Activated CD8-positive, alpha-beta T cell treated with anti-CD3 and anti-CD28 coated beads, Interleukin-2, amount 10 ng/mL, durations not matched to agents 7 days and 5 days (primary cell): ENCODE results near the gene CMTM4. TPM values are rescaled to one million over a fixed set of nuclear protein-coding genes. Genes with fewer than 3 reads are reported as not detected.

Experiments
- ATAC-seq: fragments of 150-1000 bp; cut with Tn5 transposase; one replicate; pipeline ENCODE4 v1.10.0; 2021; ENCODE audit warnings: moderate library complexity
- CTCF ChIA-PET: fragments of 350-600 bp; sonication (Branson Sonifier 250); formaldehyde crosslinking; loops from one replicate; lab custom pipeline; 2021; ENCODE audit warnings: antibody characterized with exemption; lab: Charles Lee
- POLR2A ChIA-PET: fragments of 350-600 bp; sonication (Branson Sonifier 250); formaldehyde crosslinking; loops from one replicate; lab custom pipeline; 2021; ENCODE audit warnings: antibody characterized with exemption; lab: Charles Lee
- DNase-seq: peaks from one replicate; pipeline ENCODE4 v3.0.0-alpha.2; 2020
- H3K27ac Mint-ChIP-seq: one replicate; pipeline ENCODE4 v1.8.0; 2021; ENCODE audit warnings: mild to moderate bottlenecking, mixed read lengths
- H3K27me3 Mint-ChIP-seq: one replicate; pipeline ENCODE4 v1.8.0; 2021; ENCODE audit warnings: low read depth, mixed read lengths
- H3K36me3 Mint-ChIP-seq: one replicate; pipeline ENCODE4 v1.8.0; 2021; ENCODE audit warnings: low read depth, mixed read lengths
- H3K4me1 Mint-ChIP-seq: one replicate; pipeline ENCODE4 v1.8.0; 2021; ENCODE audit warnings: low read depth, mixed read lengths
- H3K4me3 Mint-ChIP-seq: one replicate; pipeline ENCODE4 v1.8.0; 2021; ENCODE audit warnings: mild to moderate bottlenecking, mixed read lengths
- H3K9me3 Mint-ChIP-seq: one replicate; pipeline ENCODE4 v1.8.0; 2022; ENCODE audit warnings: mixed read lengths; ENCODE audit not compliant: insufficient read depth
- total RNA-seq, 2 experiments: library from RNA; stranded (reverse); gene quantifications; one replicate each; pipeline ENCODE4 v1.2.3, GENCODE V29; 2021

The CMTM4 gene
- total RNA-seq, 2 experiments from 2014 or later = 1.2 TPM

DNA sequence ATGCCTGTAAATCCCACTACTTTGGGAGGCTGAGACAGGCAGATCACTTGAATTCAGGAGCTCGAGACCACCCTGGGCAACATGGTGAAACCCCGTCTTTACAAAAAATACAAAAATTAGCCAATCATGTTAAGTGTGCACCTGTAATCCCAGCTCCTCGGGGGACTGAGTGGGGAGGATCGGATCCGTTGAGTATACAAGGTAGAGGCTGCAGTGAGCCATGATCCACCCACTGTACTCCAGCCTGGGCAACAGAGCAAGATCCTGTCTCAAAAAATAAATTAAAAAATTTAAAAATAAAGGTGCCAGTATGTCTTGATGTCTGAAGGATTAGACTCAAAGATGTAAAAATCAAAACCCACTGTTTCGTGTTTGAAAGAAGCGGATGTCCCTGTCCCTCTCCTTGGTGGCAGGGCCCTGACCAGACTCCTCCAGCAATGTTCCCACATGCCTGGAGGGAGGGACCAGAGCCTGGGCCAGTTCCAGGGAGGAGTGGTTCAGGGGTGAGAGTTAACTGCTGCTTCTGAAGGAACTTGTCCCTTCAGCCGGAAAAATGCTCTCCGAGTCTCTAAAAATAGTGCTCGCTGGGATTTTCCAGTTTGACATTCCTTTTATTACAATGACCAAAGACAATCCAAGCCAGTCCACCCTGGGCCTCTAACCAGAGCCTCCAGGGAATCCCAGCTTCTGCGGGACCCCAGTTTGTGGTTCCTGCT is 9.4 kb upstream of the CMTM4 start:
- no peaks in the 10 kb centered on the region for H3K9me3 Mint-ChIP-seq
- ChIA-PET POLR2A (no interaction called here), CTCF (no interaction called here)
- H3K4me1 Mint-ChIP-seq = peaks cover 2% of the 10 kb centered on the region
- H3K36me3 Mint-ChIP-seq = no peaks in the 10 kb centered on the region
- H3K27ac Mint-ChIP-seq = no peak overlapping the region
- no peak for ATAC-seq
- no peak for DNase-seq
- no peak overlapping the region for H3K4me3 Mint-ChIP-seq
- peaks cover 26% of the 10 kb centered on the region for H3K27me3 Mint-ChIP-seq

DNA sequence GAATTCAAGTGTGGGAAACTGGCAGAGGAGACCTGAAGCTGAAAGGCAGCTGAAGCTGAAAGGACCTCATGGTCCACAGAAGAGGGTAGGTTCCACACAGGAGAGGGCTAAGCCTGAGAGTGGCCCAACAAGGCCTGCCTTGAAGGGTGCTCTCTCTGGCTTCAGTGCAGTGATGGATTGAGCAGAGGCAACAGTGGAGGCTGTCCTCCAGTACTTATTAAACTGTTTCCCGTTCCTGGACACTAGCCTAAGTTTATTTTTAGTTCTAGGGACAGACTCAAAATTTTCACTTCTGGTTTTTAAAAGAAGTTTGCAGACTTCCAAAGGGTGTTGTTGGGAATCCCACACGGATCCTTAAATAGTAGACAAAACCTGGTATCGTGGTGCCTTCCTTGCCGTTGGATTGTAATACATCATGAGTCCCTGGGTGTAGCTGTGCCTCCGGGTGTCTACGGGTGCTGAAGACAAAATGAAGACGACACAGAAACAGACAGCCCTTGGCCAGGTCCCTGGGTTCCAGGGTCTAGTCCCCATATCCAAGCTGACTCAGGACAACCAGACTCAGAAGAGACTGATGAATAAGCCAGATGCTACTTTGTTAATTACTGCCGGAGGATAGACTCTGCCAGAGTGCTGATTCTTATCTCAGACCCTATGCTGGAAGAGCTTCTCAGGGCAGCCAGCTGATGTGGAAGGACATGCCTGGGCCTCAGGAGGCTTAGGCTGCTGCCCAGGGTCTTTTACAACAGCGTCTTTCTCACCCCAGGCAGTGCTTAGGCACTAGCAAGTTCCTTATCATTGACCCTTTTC is 7.1 kb upstream of the CMTM4 start:
- peaks cover 4% of the 10 kb centered on the region for H3K4me1 Mint-ChIP-seq
- H3K27ac Mint-ChIP-seq = no peak overlapping the region
- peaks cover 30% of the 10 kb centered on the region for H3K27me3 Mint-ChIP-seq
- ChIA-PET CTCF (no interaction called here), POLR2A (no interaction called here)
- DNase-seq = no peak
- ATAC-seq = no peak
- H3K36me3 Mint-ChIP-seq = no peaks in the 10 kb centered on the region
- H3K4me3 Mint-ChIP-seq = no peak overlapping the region
- no peaks in the 10 kb centered on the region for H3K9me3 Mint-ChIP-seq

DNA sequence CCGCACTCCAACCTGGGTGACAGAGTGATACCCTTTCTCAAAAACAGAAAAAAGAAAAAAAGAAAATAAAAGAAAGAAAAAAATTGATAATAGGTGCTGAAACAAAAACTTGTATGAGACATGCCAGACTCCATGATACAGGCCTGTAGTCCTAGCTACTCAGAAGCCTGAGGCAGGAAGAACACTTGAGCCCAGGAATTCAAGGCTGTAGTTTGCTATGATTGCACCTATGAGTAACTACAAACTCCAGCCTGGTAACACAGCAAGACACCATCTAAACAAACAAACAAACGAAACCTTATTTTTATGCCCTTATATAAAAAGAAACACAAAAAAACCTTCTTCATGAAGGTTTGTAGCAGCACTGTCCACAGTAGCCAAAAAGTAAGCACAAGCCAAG is 5.0 kb upstream of the CMTM4 start:
- no peaks in the 10 kb centered on the region for H3K9me3 Mint-ChIP-seq
- H3K4me1 Mint-ChIP-seq = peaks cover 10% of the 10 kb centered on the region
- ChIA-PET POLR2A (no interaction called here), CTCF (interaction anchor here (1.7 kb wide), 1 partner anchor 51 kb away, joined by 7 read pairs; no protein-coding TSS in a partner anchor)
- ATAC-seq (no peak), DNase-seq (no peak)
- H3K36me3 Mint-ChIP-seq = no peaks in the 10 kb centered on the region
- peaks cover 32% of the 10 kb centered on the region for H3K27me3 Mint-ChIP-seq
- H3K27ac Mint-ChIP-seq = no peak overlapping the region
- no peak overlapping the region for H3K4me3 Mint-ChIP-seq

DNA sequence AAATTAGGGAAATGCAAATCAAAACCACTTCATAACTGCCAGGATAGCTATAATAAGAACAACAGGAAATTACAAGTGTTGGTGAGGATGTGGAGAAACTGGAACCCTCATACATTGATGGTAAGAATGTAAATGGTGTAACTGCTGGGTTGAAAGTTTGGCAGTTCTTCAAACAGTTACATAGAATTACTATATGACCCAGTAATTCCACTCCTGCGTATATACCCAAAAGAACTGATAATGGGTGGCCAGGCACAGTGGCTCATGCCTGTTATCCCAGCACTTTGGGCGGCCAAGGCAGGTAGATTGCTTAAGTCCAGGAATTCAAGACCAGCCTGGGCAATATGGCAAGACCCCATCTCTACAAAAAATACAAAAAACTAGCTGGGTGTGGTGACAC is 4.5 kb upstream of the CMTM4 start:
- Mint-ChIP-seq H3K36me3 (no peaks in the 10 kb centered on the region), H3K27ac (no peak overlapping the region), H3K27me3 (peaks cover 32% of the 10 kb centered on the region), H3K4me3 (no peak overlapping the region), H3K4me1 (peaks cover 10% of the 10 kb centered on the region), H3K9me3 (no peaks in the 10 kb centered on the region)
- ChIA-PET CTCF (interaction anchor here (1.7 kb wide), 1 partner anchor 50 kb away, joined by 7 read pairs; no protein-coding TSS in a partner anchor), POLR2A (no interaction called here)
- DNase-seq = no peak
- no peak for ATAC-seq

DNA sequence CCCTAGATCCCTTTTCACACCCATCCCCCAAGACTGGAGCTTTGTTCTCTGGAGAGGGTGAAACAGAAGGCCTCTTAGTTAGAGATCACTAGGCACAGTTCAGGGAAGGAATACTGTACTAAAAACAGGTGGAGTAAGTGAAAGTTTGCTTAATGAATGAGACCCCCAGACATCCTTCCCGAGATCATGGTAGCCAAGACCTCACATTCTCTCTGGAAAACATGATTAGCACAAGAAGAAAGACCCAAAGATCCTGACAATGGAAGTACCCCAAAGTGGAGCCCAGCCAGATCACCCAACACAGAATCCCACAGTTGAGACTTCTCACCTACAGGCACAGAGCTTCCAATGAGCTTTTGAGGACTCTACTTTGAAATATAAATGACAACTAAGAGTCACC is 3.4 kb upstream of the CMTM4 start:
- ChIA-PET CTCF (interaction anchor here (0.9 to 1.7 kb wide), 3 partner anchors 49 to 91 kb away, joined by 3 to 7 read pairs (median 3); no protein-coding TSS in a partner anchor), POLR2A (no interaction called here)
- H3K27me3 Mint-ChIP-seq = peaks cover 41% of the 10 kb centered on the region
- no peaks in the 10 kb centered on the region for H3K9me3 Mint-ChIP-seq
- no peak for ATAC-seq
- no peak overlapping the region for H3K4me3 Mint-ChIP-seq
- H3K27ac Mint-ChIP-seq = no peak overlapping the region
- peaks cover 20% of the 10 kb centered on the region for H3K4me1 Mint-ChIP-seq
- H3K36me3 Mint-ChIP-seq = no peaks in the 10 kb centered on the region
- DNase-seq = no peak

DNA sequence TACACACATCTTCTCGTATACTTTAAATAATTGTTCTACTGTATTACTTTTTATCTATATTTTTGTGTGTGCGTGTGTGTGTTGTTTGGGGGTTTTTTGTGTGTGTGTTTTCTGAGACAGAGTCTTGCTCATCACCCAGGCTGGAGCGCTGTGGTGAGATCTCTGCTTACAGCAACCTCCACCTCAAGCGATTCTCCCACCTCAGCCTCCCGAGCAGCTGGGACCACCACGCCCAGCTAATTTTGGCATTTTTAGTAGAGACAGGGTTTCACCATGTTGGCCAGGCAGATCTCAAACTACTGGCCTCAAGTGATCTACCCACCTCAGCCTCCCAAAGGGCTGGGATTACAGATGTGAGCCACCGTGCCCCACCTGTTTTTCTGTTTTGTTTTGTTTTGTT is 1.5 kb upstream of the CMTM4 start:
- ChIA-PET CTCF (interaction anchor here (1.2 to 4.2 kb wide), 3 partner anchors 13 to 47 kb away, joined by 3 to 12 read pairs (median 5); no protein-coding TSS in a partner anchor), POLR2A (no interaction called here)
- ATAC-seq = no peak
- Mint-ChIP-seq H3K27ac (no peak overlapping the region), H3K4me1 (peaks cover 23% of the 10 kb centered on the region), H3K4me3 (no peak overlapping the region), H3K27me3 (peaks cover 43% of the 10 kb centered on the region), H3K9me3 (no peaks in the 10 kb centered on the region), H3K36me3 (no peaks in the 10 kb centered on the region)
- no peak for DNase-seq

DNA sequence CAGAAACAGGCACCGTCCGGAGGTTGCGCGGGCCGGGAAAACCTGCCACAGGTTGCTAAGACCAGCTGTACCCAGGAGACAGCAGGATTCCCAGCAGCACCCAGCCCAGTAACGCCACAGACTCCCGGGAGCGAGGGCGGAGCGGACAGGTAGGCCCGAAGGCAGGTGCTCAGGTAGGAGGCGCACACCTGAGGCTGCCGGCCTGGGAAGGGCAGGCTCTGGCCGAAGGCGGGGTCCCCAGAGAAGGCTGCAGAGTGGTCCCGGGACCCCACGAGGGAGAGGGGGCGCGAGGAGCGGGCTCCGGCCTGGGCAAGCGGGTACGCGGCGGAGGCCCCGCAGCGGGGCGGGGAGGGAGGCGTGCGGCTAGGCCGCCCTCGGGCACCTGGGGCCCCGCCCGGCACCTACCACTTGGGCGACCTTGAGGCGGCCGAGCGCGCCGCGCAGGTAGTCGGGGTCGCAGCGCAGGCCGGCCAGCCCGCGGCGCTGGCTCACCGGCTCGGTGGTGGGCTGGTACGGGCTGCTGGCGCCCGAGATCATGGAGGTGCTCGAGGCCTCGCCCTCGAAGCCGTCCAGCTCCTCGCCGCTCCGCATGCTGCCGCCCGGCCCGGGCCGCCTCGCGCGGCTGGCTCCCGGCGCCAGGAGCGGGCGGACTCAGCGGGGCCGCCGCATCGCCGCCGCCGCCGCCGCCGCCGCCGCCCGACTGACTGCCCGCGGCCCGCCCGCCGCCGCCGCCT is 441 bp downstream of the CMTM4 start:
- peak overlapping the region; percentile 67 for H3K4me3 Mint-ChIP-seq
- H3K27ac Mint-ChIP-seq = no peak overlapping the region
- ChIA-PET POLR2A (interaction anchor here (0.5 to 1.0 kb wide), 2 partner anchors 134 to 143 kb away, joined by 3 to 4 read pairs; no protein-coding TSS in a partner anchor), CTCF (interaction anchor here (1.0 to 4.2 kb wide), 6 partner anchors 32 to 289 kb away, joined by 3 to 12 read pairs (median 4); partner anchors contain the start of gene NAE1)
- H3K27me3 Mint-ChIP-seq = peaks cover 38% of the 10 kb centered on the region
- ATAC-seq (peak; percentile 57), DNase-seq (peak; percentile 32)
- no peaks in the 10 kb centered on the region for H3K36me3 Mint-ChIP-seq
- H3K9me3 Mint-ChIP-seq = no peaks in the 10 kb centered on the region
- H3K4me1 Mint-ChIP-seq = peaks cover 23% of the 10 kb centered on the region

DNA sequence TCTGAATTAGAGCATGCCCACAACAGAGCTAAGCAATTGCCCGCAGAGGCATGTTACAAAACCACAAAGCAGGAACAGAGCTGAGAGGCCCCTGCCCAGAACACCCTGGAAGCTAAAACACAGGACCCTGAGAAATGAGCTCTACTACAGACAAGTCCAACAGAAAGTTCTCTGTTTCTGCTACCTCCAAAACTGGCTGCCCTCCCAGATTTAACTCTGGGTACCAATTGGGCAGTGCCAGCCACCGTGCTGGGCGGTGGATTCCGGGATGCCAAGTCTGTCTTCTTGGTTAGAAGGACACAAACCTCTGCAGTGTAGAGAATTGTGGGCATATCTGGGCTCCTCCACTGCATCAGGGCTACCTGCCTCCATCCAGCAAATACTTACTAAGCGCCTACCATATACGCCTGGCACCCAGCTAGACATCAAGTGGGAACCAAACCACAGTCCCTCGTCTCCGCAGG is 1.0 kb downstream of the CMTM4 start:
- POLR2A ChIA-PET = interaction anchor here (0.5 to 1.0 kb wide), 2 partner anchors 134 to 143 kb away, joined by 3 to 4 read pairs; no protein-coding TSS in a partner anchor
- ATAC-seq (no peak), DNase-seq (no peak)
- no peaks in the 10 kb centered on the region for H3K36me3 Mint-ChIP-seq
- CTCF ChIA-PET = interaction anchor here (1.0 to 4.2 kb wide), 4 partner anchors 32 to 288 kb away, joined by 3 to 12 read pairs (median 6); no protein-coding TSS in a partner anchor
- H3K4me1 Mint-ChIP-seq = peaks cover 19% of the 10 kb centered on the region
- no peak overlapping the region for H3K27ac Mint-ChIP-seq
- peaks cover 35% of the 10 kb centered on the region for H3K27me3 Mint-ChIP-seq
- H3K4me3 Mint-ChIP-seq = peak overlapping the region; percentile 67
- no peaks in the 10 kb centered on the region for H3K9me3 Mint-ChIP-seq

DNA sequence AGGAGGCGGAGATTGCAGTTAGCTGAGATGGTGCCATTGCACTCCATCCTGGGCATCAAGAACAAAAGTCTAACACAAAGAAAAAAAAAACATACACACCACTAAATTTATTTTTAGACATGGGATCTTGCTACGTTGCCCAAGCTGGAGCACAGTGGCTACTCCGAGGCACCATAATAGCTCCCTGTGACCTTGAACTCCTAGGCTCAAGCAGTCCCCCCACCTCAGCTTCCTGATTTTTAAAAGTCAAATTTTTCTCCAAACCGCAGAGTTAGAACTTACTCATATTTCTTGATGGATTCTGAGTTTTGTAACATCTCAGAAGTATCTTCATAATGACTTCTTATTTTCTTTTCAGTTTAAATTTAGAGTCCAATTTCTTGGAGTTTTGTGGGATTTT is 3.4 kb downstream of the CMTM4 start:
- no peak for DNase-seq
- ChIA-PET POLR2A (no interaction called here), CTCF (interaction anchor here (0.6 to 1.0 kb wide), 2 partner anchors 35 to 111 kb away, joined by 3 read pairs; no protein-coding TSS in a partner anchor)
- no peaks in the 10 kb centered on the region for H3K36me3 Mint-ChIP-seq
- H3K27ac Mint-ChIP-seq = no peak overlapping the region
- no peak for ATAC-seq
- no peaks in the 10 kb centered on the region for H3K9me3 Mint-ChIP-seq
- no peak overlapping the region for H3K4me3 Mint-ChIP-seq
- peaks cover 30% of the 10 kb centered on the region for H3K27me3 Mint-ChIP-seq
- H3K4me1 Mint-ChIP-seq = peaks cover 19% of the 10 kb centered on the region

DNA sequence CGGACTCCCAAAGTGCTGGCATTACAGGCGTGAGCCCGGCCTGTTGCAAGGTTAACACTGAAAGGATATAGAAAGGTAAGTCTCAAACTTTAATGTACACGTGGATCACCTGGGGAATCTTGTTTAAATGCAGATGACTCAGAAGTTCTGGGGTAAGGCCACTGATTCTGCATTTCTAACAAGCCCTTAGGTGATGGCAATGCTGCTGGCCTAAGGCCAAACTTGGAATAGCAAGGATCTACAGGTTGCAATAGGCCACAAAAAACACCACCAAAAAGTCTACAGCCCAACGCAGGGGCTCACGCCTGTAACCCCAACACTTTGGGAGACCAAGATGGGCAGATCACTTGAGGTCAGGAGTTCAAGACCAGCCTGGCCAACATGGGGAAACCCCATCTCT is 4.2 kb downstream of the CMTM4 start:
- ATAC-seq (no peak), DNase-seq (no peak)
- H3K27me3 Mint-ChIP-seq = peaks cover 26% of the 10 kb centered on the region
- ChIA-PET CTCF (interaction anchor here (1.0 kb wide), 1 partner anchor 36 kb away, joined by 3 read pairs; no protein-coding TSS in a partner anchor), POLR2A (no interaction called here)
- peaks cover 18% of the 10 kb centered on the region for H3K4me1 Mint-ChIP-seq
- H3K36me3 Mint-ChIP-seq = no peaks in the 10 kb centered on the region
- no peaks in the 10 kb centered on the region for H3K9me3 Mint-ChIP-seq
- no peak overlapping the region for H3K4me3 Mint-ChIP-seq
- H3K27ac Mint-ChIP-seq = no peak overlapping the region

DNA sequence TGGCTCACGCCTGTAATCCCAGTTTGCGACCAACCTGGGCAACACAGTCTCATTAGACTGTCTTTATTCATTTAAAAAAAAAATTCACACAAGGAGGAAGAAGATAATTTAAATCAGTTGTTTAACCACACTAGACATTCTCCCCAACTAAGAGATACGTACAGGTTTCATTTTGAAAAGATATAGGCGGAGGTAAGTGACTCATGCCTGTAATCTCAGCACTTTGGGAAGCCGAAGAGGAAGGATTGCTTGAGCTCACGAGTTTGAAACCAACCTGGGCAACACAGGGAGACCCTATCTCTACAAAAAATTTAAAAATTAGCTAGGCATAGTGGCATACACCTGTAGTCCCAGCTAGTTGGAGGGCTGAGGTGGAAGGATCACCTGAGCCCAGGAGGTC is 5.3 kb downstream of the CMTM4 start:
- no peaks in the 10 kb centered on the region for H3K9me3 Mint-ChIP-seq

More for the DNA sequence above, 5.3 kb downstream of the CMTM4 start:
- ATAC-seq (no peak), DNase-seq (no peak)
- Mint-ChIP-seq H3K27me3 (peaks cover 24% of the 10 kb centered on the region), H3K4me1 (peaks cover 13% of the 10 kb centered on the region), H3K27ac (no peak overlapping the region), H3K36me3 (no peaks in the 10 kb centered on the region), H3K4me3 (no peak overlapping the region)
- CTCF ChIA-PET = interaction anchor here (0.8 to 1.5 kb wide), 3 partner anchors 40 to 177 kb away, joined by 3 to 5 read pairs (median 4); no protein-coding TSS in a partner anchor
- POLR2A ChIA-PET = no interaction called here
